Caco-2 (cell line): ENCODE data around the gene DYDC1. TPM values are rescaled to one million over a fixed set of nuclear protein-coding genes. Genes with fewer than 3 reads are reported as not detected.
A peak's percentile ranks its signal among the peaks of the same experiment; 100 is the strongest.

Experiments
- BruUV-seq: library from RNA; stranded (reverse); fragments of 400-500 nt; replicated peaks from 2 replicates; lab custom pipeline; 2021; lab: Mats Ljungman, UMichigan
- CTCF ChIA-PET: fragments of 300-600 bp; sonication (Branson Sonifier 250); formaldehyde crosslinking; loops from one replicate; lab custom pipeline; 2022; ENCODE audit warnings: antibody characterized with exemption; lab: Charles Lee
- POLR2A ChIA-PET: fragments of 300-600 bp; sonication (Branson Sonifier 250); formaldehyde crosslinking; loops from one replicate; lab custom pipeline; 2022; ENCODE audit warnings: antibody characterized with exemption; lab: Charles Lee
- DNase-seq, 2 experiments: peaks; one replicate each; pipeline versions ENCODE4 v3.0.0 to v3.0.0-alpha.2; 2020 to 2022
- H3K27me3 ChIP-seq: replicated peaks from 2 replicates; pipeline ENCODE4 v1.6.0; 2011; ENCODE audit warnings: low read length; ENCODE audit not compliant: control insufficient read depth, insufficient read depth
- H3K36me3 ChIP-seq: 2 replicates; pipeline ENCODE4 v1.5.1; 2011; ENCODE audit warnings: low read length; ENCODE audit not compliant: control insufficient read depth, insufficient read depth
- H3K4me1 ChIP-seq: fragments of 250-450 bp; sonication (Bioruptor Pico); 2 replicates; pipeline ENCODE4 v1.5.1; 2020; ENCODE audit warnings: mild to moderate bottlenecking
- H3K4me3 ChIP-seq: 2 replicates; pipeline ENCODE4 v1.5.1; 2011; ENCODE audit warnings: low read depth, mild to moderate bottlenecking, control low read depth, low read length
- H3K9me3 ChIP-seq: fragments of 250-450 bp; sonication (Bioruptor Pico); 2 replicates; pipeline ENCODE4 v1.5.1; 2020; ENCODE audit warnings: mild to moderate bottlenecking, moderate library complexity
- H3K27ac Mint-ChIP-seq: one replicate; pipeline ENCODE4 v1.8.0; 2022; ENCODE audit warnings: mixed read lengths; ENCODE audit not compliant: unreplicated experiment
- H3K27me3 Mint-ChIP-seq: one replicate; pipeline ENCODE4 v1.8.0; 2022; ENCODE audit warnings: mixed read lengths; ENCODE audit not compliant: insufficient read depth, unreplicated experiment
- H3K36me3 Mint-ChIP-seq: one replicate; pipeline ENCODE4 v1.8.0; 2022; ENCODE audit warnings: mild to moderate bottlenecking, mixed read lengths; ENCODE audit not compliant: insufficient read depth, unreplicated experiment
- H3K4me1 Mint-ChIP-seq: one replicate; pipeline ENCODE4 v1.8.0; 2022; ENCODE audit warnings: low read depth, mixed read lengths; ENCODE audit not compliant: unreplicated experiment
- H3K4me3 Mint-ChIP-seq: one replicate; pipeline ENCODE4 v1.8.0; 2022; ENCODE audit warnings: mild to moderate bottlenecking, moderate library complexity, mixed read lengths; ENCODE audit not compliant: unreplicated experiment
- H3K9me3 Mint-ChIP-seq: one replicate; pipeline ENCODE4 v1.8.0; 2022; ENCODE audit warnings: mixed read lengths; ENCODE audit not compliant: unreplicated experiment
- intact Hi-C: fragments of 100-400 bp; cut with micrococcal nuclease; formaldehyde crosslinking; loops from one replicate; pipeline ENCODE4 v1.10.0; 2022; ENCODE audit not compliant: unreplicated experiment
- total RNA-seq: library from RNA; stranded (reverse); gene quantifications from 2 replicates; pipeline ENCODE4 v1.2.3, GENCODE V29; 2022
- TF ChIP-seq, protein P1 (sequence below), 2 experiments: fragments of 200-600 bp in 1 of 2; IDR thresholded peaks; 1 replicate in 1 of 2; 2 replicates in 1 of 2; pipeline versions ENCODE4 v1.5.1 to v1.8.0; 2011 to 2022; ENCODE audit warnings: antibody characterized with exemption in 1 of 2, control low read depth in 1 of 2, inconsistent platforms in 1 of 2, low read depth in 1 of 2, low read length in 1 of 2, mild to moderate bottlenecking in 1 of 2, moderate library complexity in 1 of 2; ENCODE audit not compliant: insufficient read depth in 1 of 2, severe bottlenecking in 1 of 2, unreplicated experiment in 1 of 2

DYDC1 gene
- total RNA-seq, 1 experiment from 2014 or later = not detected

DNA sequence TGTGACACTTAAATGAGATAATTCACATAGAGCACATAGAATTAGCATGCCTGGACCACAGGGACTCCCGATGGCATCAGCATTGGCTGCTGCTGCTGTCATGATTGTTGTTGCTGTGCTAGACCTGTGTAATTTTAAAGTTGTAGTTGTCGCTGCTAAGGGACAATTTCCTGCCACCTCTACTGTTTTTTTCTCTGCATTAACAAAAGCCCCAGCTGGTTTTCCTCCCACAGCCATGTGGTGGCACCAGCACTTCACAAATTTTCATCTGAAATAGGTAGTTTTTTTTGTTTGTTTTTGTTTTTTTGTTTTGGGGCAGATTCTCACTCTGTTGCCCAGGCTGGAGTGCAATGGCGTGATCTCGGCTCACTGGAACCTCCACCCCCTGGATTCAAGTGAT, 26.4 kb upstream of the DYDC1 start:
- intact Hi-C loops = loop anchor here (1.0 to 10.0 kb wide), 7 partner anchors 60 to 479 kb away; no protein-coding TSS in a partner anchor
- H3K4me1 Mint-ChIP-seq = peaks cover 5% of the 10 kb centered on the region
- H3K36me3 Mint-ChIP-seq = no peaks in the 10 kb centered on the region
- ChIA-PET POLR2A (no interaction called here), CTCF (interaction anchor here (0.7 to 1.2 kb wide), 5 partner anchors 36 to 124 kb away, joined by 3 to 8 read pairs (median 5); no protein-coding TSS in a partner anchor)
- H3K4me3 ChIP-seq = no peak overlapping the region
- DNase-seq = peak; percentile 43 to 52
- no peaks in the 10 kb centered on the region for H3K36me3 ChIP-seq
- no peak overlapping the region for H3K27ac Mint-ChIP-seq
- no peaks in the 10 kb centered on the region for H3K27me3 ChIP-seq
- BruUV-seq = no TSS peak
- H3K4me1 ChIP-seq = no peaks in the 10 kb centered on the region
- H3K9me3 ChIP-seq = no peaks in the 10 kb centered on the region
- no peaks in the 10 kb centered on the region for H3K9me3 Mint-ChIP-seq
- TF ChIP-seq, protein P1, sequence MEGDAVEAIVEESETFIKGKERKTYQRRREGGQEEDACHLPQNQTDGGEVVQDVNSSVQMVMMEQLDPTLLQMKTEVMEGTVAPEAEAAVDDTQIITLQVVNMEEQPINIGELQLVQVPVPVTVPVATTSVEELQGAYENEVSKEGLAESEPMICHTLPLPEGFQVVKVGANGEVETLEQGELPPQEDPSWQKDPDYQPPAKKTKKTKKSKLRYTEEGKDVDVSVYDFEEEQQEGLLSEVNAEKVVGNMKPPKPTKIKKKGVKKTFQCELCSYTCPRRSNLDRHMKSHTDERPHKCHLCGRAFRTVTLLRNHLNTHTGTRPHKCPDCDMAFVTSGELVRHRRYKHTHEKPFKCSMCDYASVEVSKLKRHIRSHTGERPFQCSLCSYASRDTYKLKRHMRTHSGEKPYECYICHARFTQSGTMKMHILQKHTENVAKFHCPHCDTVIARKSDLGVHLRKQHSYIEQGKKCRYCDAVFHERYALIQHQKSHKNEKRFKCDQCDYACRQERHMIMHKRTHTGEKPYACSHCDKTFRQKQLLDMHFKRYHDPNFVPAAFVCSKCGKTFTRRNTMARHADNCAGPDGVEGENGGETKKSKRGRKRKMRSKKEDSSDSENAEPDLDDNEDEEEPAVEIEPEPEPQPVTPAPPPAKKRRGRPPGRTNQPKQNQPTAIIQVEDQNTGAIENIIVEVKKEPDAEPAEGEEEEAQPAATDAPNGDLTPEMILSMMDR (IDR thresholded peaks at IDR 0.05; ENCODE audit: insufficient read depth in 1 of 2, low read depth in 1 of 2, low read length in 1 of 2, severe bottlenecking in 1 of 2, unreplicated experiment in 1 of 2) = peak; percentile 50 to 61
- H3K27me3 Mint-ChIP-seq = peaks cover 3% of the 10 kb centered on the region
- no peak overlapping the region for H3K4me3 Mint-ChIP-seq

DNA sequence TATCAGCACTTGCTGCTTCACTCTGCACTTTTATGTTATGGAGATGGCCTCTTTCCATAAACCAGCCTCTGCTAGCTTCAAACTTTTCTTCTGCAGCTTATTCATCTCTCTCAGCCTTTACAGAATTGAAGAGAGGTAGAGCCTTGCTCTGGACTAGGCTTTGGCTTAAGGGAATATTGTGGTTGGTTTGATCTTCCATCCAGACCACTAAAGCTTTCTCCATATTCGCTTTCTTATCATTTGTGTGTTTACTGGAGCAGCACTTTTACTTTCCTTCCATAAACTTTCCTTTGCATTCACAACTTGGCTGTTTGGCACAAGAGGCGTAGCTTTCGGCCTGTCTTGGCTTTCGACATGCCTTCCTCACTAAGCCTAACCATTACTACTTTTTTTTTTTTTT, 23.6 kb upstream of the DYDC1 start:
- no peaks in the 10 kb centered on the region for H3K9me3 Mint-ChIP-seq
- ChIA-PET POLR2A (no interaction called here), CTCF (no interaction called here)
- H3K9me3 ChIP-seq = no peaks in the 10 kb centered on the region
- no TSS peak for BruUV-seq
- H3K4me3 Mint-ChIP-seq = no peak overlapping the region
- H3K4me1 ChIP-seq = no peaks in the 10 kb centered on the region
- H3K36me3 Mint-ChIP-seq = no peaks in the 10 kb centered on the region
- no peak overlapping the region for H3K4me3 ChIP-seq
- intact Hi-C loops = loop anchor here (5.0 to 10.0 kb wide), 3 partner anchors 215 to 482 kb away; no protein-coding TSS in a partner anchor
- peaks cover 5% of the 10 kb centered on the region for H3K4me1 Mint-ChIP-seq
- H3K36me3 ChIP-seq = no peaks in the 10 kb centered on the region
- TF ChIP-seq, protein P1 (IDR thresholded peaks at IDR 0.05; ENCODE audit: insufficient read depth in 1 of 2, low read depth in 1 of 2, low read length in 1 of 2, severe bottlenecking in 1 of 2, unreplicated experiment in 1 of 2) = no peak
- peaks cover 3% of the 10 kb centered on the region for H3K27me3 Mint-ChIP-seq
- no peak for DNase-seq
- H3K27me3 ChIP-seq = no peaks in the 10 kb centered on the region
- H3K27ac Mint-ChIP-seq = no peak overlapping the region

DNA sequence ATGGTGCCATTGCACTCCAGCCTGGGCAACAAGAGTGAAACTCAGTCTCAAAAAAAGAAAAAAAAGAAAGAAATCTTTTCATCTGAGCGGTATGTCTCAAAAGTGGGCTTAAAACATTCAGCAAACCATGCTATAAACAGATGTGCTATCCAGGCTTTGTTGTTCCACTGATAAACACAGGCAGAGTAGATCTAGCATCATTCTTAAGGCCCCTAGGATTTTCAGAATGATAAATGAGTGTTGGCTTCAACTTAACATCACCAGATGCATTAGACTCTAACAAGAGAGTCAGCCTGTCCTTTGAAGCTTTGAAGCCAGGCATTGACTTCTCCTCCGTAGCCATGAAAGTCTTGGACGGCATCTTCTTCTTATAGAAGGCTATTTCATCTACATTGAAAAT, 23.1 kb upstream of the DYDC1 start:
- Histone ChIP-seq H3K9me3 (no peaks in the 10 kb centered on the region), H3K4me1 (no peaks in the 10 kb centered on the region), H3K4me3 (no peak overlapping the region), H3K27me3 (no peaks in the 10 kb centered on the region), H3K36me3 (no peaks in the 10 kb centered on the region)
- Mint-ChIP-seq H3K9me3 (no peaks in the 10 kb centered on the region), H3K4me3 (no peak overlapping the region), H3K27ac (no peak overlapping the region), H3K4me1 (peaks cover 5% of the 10 kb centered on the region), H3K27me3 (peaks cover 3% of the 10 kb centered on the region), H3K36me3 (no peaks in the 10 kb centered on the region)
- BruUV-seq = no TSS peak
- CTCF ChIA-PET = no interaction called here
- intact Hi-C loops = loop anchor here (5.0 to 10.0 kb wide), 3 partner anchors 215 to 483 kb away; no protein-coding TSS in a partner anchor
- TF ChIP-seq, protein P1 (IDR thresholded peaks at IDR 0.05; ENCODE audit: insufficient read depth in 1 of 2, low read depth in 1 of 2, low read length in 1 of 2, severe bottlenecking in 1 of 2, unreplicated experiment in 1 of 2) = no peak
- no peak for DNase-seq
- POLR2A ChIA-PET = no interaction called here
